GM18907 (cell line): ENCODE measurements around the gene NRXN3.

ENCODE experiments used
- ATAC-seq: cut with Tn5 transposase; IDR thresholded peaks from one replicate; pipeline ENCODE4 v1.9.1; 2021; ENCODE audit warnings: mild to moderate bottlenecking, moderate library complexity; ENCODE audit not compliant: unreplicated experiment

The NRXN3 gene

DNA sequence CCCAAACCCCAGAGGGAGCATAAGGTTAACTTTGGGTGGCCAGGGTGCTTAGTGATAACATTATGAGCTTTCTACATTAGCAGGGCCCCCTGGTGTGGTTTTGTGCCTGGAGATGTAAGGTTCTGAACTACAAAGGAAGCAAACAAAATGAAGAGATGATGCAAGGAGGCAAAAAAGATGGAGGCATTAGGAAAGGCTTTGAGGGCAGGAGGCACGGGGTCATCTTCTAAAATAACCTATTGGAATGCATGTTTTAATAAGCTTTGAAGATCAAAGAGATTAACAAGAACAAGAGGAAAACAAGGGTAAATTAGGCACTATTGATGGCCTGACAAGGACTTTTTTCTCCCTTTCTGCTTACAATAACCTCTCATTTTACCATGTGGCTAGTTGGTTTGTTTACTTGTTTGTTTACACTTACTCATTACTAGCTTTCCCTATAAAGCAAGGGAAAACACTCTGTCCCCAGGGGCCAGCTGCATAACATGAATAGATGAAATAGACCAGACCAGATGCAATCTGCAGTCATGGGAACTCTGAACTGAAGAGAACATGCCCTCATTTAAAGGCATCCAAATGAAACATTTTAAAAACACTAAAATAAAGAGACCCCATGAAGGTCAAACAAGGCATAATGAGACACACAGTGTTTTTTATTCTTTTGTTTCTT, 1650.8 kb downstream of the NRXN3 start:
- ATAC-seq = no peak

GRCh38 chr14:79822034-79822433, 1651.9 kb downstream of the NRXN3 start:
- no peak for ATAC-seq

DNA sequence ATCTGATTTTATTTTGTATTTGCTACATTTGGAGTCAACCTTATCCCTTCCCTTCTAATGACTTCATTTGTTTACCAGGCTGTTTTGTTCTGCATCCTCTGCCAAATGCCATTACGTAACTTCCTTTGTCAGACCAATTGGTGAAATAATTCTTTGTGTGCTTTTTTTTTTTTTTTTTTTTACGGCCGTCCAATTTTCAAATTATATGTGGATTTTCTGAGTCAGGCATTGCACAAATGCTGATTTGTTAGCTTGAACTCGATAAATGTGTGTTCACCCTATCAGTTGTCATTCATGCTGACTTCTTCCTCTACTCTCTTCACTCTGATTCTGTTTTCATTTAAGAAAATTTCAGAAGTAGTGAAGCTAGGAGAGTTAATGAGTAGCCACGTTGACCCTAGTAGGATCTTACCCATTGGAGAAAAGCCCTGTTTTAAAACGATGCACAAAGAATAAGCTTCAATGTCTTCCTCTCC, 1654.9 kb downstream of the NRXN3 start:
- no peak for ATAC-seq

DNA sequence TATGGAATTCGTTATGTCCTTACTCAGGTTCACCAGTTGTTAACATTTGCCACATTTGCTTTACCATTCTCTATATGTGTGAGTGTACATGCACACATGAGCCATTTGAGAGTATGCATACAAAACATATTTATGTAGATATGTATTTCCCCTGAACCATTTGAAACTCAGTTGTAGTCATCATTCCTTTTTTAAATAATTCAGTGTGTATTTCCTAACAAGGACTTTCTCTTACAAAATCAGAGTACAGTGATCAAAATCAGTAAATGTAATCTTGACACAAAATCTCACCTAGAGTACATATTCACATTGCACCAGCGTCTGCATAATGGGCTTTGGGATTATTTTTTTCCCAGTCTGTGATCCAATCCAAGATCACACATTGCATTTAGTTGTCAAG, 1656.2 kb downstream of the NRXN3 start:
- ATAC-seq = no peak

DNA sequence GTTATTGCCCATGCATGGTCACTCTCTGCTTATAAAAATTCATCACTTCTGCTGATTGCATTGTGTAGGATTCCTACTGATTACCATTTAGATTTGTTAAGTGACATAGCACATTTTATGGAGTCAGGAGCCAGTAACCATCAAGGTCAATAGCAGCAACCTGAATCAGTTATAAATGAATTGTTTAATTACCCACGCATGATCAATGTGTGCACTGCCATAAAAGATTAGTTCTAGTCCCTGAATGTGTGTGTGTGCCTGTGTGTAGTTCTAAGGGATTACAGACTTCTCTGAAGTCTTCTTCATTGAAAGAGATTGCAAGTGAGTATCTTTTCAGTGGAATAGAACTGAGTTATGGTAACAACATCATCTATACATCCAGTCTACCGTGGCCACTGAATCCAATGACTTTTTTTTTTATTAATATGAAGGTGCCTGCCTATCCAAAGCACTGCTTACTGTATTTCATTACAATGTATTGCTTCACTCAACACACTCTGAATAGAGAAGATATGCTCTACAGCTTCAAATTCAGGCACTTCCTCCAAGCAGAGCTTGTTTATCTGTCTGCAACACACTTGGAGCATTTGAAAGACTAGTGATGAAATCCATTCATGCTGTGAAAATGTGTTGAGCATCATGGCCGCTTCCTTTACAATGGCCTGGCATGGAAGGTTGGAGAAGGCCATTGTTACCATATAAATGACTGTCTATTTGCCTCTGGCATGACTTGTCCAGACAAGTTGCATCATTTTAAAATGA, 1659.4 kb downstream of the NRXN3 start:
- ATAC-seq = no peak

GRCh38 chr14:79831195-79831892, 1661.2 kb downstream of the NRXN3 start:
- ATAC-seq = no peak

- ATAC-seq = no peak
Observed at GRCh38 chr14:79833781-79834180, 1663.6 kb downstream of the NRXN3 start.

GRCh38 chr14:79834868-79835267, 1664.7 kb downstream of the NRXN3 start:
- ATAC-seq = no peak

DNA sequence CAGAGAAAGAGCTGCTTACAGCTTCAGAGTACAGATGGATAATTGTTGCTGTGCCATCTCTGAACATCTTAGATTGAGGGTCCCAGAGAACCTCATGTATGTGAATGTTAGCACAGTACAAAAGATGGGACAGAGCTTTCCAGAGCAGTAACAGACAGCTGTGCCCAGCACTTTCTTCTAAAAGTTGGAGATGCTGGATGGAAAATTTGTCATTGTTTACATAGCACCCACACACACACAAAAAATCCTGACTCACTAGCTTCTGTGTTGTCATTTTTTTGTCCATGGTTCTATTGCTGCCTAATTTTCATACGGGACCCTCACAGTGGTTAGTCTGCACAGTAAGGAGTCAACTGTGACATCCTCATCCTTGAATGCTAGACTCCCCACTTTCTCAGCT, 1666.4 kb downstream of the NRXN3 start:
- ATAC-seq = no peak

GRCh38 chr14:79837699-79838098, 1667.5 kb downstream of the NRXN3 start:
- no peak for ATAC-seq

DNA sequence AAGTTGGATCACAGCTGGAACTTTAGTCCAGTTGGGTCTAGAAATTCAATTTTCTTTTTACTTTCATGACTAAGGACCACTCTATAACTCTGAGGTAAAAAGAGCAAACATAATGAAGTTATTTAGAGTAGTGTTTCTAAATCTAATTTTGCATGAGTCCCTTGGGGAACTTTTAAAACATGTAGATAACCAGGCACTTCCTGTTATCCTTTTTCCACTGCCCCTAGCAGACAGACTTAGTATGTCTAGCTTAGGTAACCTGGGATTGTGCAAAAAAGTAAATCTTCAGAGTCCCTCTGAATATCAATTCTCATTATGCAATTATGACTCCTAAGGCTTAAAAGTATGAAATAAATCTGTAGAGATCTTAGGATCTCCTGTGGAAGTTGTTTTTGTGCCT, 1669.9 kb downstream of the NRXN3 start:
- no peak for ATAC-seq

DNA sequence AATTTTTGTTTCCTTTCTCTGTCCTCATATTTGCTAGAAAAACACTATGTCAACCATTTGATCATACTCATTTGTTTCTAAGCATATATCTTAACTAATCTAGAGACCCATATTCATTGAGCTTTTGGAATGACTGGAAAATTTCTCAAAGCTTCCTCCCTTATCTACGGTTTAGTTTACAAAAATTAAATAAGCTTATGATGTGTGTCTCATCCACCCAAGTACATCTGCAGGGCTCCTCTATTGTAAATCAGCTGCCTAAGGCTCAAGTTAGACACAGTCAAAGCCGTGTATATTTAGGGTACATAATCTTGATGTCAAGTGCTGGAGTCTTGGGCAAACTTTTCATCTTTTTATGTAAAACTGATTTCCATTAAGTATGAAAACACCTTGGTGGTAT, 1670.7 kb downstream of the NRXN3 start:
- ATAC-seq = no peak

DNA sequence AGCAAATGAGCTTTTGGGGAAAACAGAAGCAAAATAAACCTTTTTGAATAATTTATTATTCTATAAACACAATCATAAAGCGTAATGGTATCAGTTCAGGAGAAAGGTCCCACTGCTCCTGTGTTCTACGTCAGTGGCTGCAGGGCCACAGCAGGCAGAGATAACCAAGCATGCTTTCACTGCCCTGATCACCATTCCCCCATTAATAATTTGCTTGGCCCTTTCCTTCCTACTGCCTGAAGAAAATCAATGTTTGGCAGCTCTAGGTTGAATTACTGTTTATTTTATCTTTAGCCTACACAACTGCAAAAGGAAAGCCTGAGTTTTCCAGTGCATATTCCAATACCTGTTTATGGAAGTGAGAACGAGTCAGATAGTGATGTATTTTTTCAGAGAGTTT, 1671.3 kb downstream of the NRXN3 start:
- ATAC-seq = no peak

DNA sequence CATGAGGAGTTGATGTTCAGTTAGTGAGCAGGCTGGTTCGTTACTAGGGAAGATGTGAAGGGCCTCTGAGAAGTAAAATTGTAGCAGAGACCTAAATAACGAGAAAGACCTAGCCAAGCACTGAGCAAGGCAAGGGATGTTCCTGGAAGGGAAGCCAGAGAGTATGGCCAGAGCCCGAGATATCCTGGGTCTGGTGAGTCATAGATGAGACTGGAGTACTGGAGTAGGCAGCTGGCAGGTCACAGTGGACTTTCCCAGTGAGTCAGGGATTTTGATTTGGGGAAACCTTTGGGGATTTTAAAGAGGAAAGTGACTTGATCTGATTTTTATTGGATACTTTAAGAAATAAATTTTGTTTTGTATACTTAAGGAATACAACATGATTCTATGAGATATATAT, 1672.1 kb downstream of the NRXN3 start:
- ATAC-seq = no peak

GRCh38 chr14:79852950-79853744, 1683.0 kb downstream of the NRXN3 start:
- ATAC-seq = no peak

GRCh38 chr14:79855789-79856188, 1685.6 kb downstream of the NRXN3 start:
- ATAC-seq = no peak

DNA sequence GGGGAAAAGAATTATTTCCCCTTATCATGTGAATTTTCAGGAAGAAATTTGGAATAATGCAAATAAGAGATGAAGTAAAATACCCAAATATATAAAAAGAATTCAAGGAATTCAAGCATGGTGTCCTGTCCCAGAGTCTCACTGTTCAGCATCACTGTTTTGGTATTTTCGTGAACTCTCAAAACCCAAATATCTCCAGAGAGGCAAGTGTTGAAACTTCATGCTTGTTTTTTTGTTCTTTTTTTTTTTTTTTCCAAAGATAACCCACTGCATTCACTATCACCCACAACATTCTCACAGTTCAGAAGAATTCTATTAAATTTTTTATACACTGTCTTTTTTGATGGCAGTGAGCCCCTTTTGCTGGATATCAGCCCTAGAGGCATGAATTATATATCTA, 1686.2 kb downstream of the NRXN3 start:
- ATAC-seq = no peak

GRCh38 chr14:79861111-79861510, 1690.9 kb downstream of the NRXN3 start:
- ATAC-seq = no peak

GRCh38 chr14:79862045-79862444, 1691.9 kb downstream of the NRXN3 start:
- no peak for ATAC-seq

DNA sequence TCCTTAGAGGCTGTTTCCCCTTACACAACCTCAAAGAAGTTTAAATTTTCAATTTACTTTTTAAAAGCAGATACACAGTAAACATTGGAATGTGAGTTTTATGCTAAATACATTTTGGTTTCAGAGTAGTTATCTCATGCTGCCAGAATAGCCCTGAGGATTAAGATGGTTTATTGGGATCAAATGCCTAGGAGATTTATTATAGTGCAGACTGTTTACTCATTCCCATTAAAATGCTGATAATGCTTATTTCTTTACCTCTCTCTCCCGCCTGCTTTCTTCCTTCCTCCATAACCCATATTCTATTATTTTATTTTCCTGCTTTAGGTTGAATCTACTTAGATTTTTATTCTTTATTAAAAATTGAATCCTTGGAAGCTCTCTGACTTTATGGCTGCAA, 1701.0 kb downstream of the NRXN3 start:
- no peak for ATAC-seq

GRCh38 chr14:79878229-79878628, 1708.1 kb downstream of the NRXN3 start:
- ATAC-seq = no peak
